HCT116 (cell line): ENCODE measurements around the gene GRHL1. TPM values are rescaled to one million over a fixed set of nuclear protein-coding genes. Genes with fewer than 3 reads are reported as not detected.

ENCODE experiments used
- ATAC-seq: fragments of 200-7000 bp; cut with Tn5 transposase; 2 replicates; pipeline ENCODE4 v1.9.1; 2020; ENCODE audit warnings: mild to moderate bottlenecking, moderate library complexity
- BruUV-seq: library from RNA; stranded (reverse); fragments of 400-500 nt; replicated peaks from 2 replicates; lab custom pipeline; 2021; lab: Mats Ljungman, UMichigan
- CTCF ChIA-PET: fragments of 300-600 bp; sonication (Branson Sonifier 250); formaldehyde crosslinking; loops from one replicate; lab custom pipeline; 2021; ENCODE audit warnings: antibody characterized with exemption; lab: Charles Lee
- POLR2A ChIA-PET: fragments of 300-600, 350-600 bp; sonication (Branson Sonifier 250); formaldehyde crosslinking; loops from one replicate; lab custom pipeline; 2021; ENCODE audit warnings: antibody characterized with exemption; lab: Charles Lee
- RAD21 ChIA-PET, 2 experiments: fragments of 300-600 bp; sonication (Branson Sonifier 250); formaldehyde crosslinking; loops; one replicate each; lab custom pipeline; 2023; ENCODE audit warnings: low total read pairs in 2 of 2; ENCODE audit not compliant: uncharacterized antibody in 2 of 2, unreplicated experiment in 2 of 2, low non-redundant PET in 1 of 2; lab: Charles Lee
- DNase-seq: peaks from one replicate; pipeline ENCODE4 v3.0.0-alpha.2; 2010; ENCODE audit warnings: low read depth, low spot score
- H2AFZ ChIP-seq: fragments of 200-600 bp; shearing (Covaris generic), sonication (generic); 2 replicates; pipeline ENCODE4 v1.6.1; 2017; ENCODE audit warnings: low read depth, mixed run types, mixed read lengths, antibody characterized with exemption, low read length; ENCODE audit not compliant: poor library complexity, severe bottlenecking
- H3K27ac ChIP-seq: 2 replicates; pipeline ENCODE4 v1.5.1; 2012; ENCODE audit warnings: low read depth, low read length
- H3K27me3 ChIP-seq: fragments of 200-600 bp; sonication (generic); 2 replicates; pipeline ENCODE4 v1.6.1; 2016; ENCODE audit warnings: mixed run types, low read length, mixed read lengths; ENCODE audit not compliant: insufficient read depth
- H3K36me3 ChIP-seq, 2 experiments: fragments of 200-500 bp in 1 of 2; fragments of 200-600 bp in 1 of 2; sonication (Bioruptor generic) in 1 of 2; sonication (generic) in 1 of 2; 2 replicates each; pipeline versions ENCODE4 v1.5.1 to v1.6.1; 2014 to 2016; ENCODE audit warnings: low read length in 2 of 2, inconsistent platforms in 1 of 2, mixed read lengths in 1 of 2, mixed run types in 1 of 2; ENCODE audit not compliant: insufficient read depth in 2 of 2, control insufficient read depth in 1 of 2
- H3K4me1 ChIP-seq, 2 experiments: fragments of 200-600 bp in 1 of 2; sonication (generic) in 1 of 2; 2 replicates each; pipeline versions ENCODE4 v1.5.1 to v1.6.1; 2012 to 2017; ENCODE audit warnings: low read length in 2 of 2, inconsistent platforms in 1 of 2, mild to moderate bottlenecking in 1 of 2, mixed read lengths in 1 of 2, mixed run types in 1 of 2, moderate library complexity in 1 of 2; ENCODE audit not compliant: insufficient read depth in 2 of 2, control insufficient read depth in 1 of 2
- H3K4me2 ChIP-seq: fragments of 200-600 bp; sonication (generic); 2 replicates; pipeline ENCODE4 v1.6.1; 2017; ENCODE audit warnings: mixed run types, low read length, mixed read lengths
- H3K4me3 ChIP-seq, 2 experiments: fragments of 200-600 bp in 1 of 2; sonication (generic) in 1 of 2; replicated peaks in 1 of 2; 2 replicates each; pipeline ENCODE4 v1.5.1; 2011 to 2016; ENCODE audit warnings: low read length in 2 of 2, control low read depth in 1 of 2, low read depth in 1 of 2, mild to moderate bottlenecking in 1 of 2, mixed read lengths in 1 of 2, mixed run types in 1 of 2
- H3K79me2 ChIP-seq: fragments of 200-600 bp; sonication (generic); 2 replicates; pipeline ENCODE4 v1.6.1; 2017; ENCODE audit warnings: mild to moderate bottlenecking, mixed run types, low read length, moderate library complexity, mixed read lengths; ENCODE audit not compliant: insufficient read depth
- H3K9ac ChIP-seq: fragments of 200-600 bp; sonication (generic); 2 replicates; pipeline ENCODE4 v1.6.1; 2016; ENCODE audit warnings: low read length, mixed read lengths
- H3K9me2 ChIP-seq: fragments of 200-600 bp; sonication (generic), shearing (Covaris generic); 2 replicates; pipeline ENCODE4 v1.6.1; 2017; ENCODE audit warnings: mixed run types, mild to moderate bottlenecking, moderate library complexity; ENCODE audit not compliant: insufficient read depth
- H3K9me3 ChIP-seq, 2 experiments: fragments of 200-500 bp in 1 of 2; fragments of 200-600 bp in 1 of 2; sonication (Bioruptor generic) in 1 of 2; sonication (generic) in 1 of 2; 2 replicates each; pipeline ENCODE4 v1.6.1; 2014 to 2017; ENCODE audit warnings: low read length in 2 of 2, mixed read lengths in 2 of 2, inconsistent platforms in 1 of 2, low read depth in 1 of 2, mild to moderate bottlenecking in 1 of 2, mixed run types in 1 of 2, moderate library complexity in 1 of 2; ENCODE audit not compliant: control insufficient read depth in 1 of 2, insufficient read depth in 1 of 2
- H4K20me1 ChIP-seq: fragments of 200-600 bp; sonication (generic), shearing (Covaris generic); 2 replicates; pipeline ENCODE4 v1.6.1; 2017; ENCODE audit warnings: mixed run types, mild to moderate bottlenecking, moderate library complexity; ENCODE audit not compliant: insufficient read depth
- CEBPB ChIP-seq: IDR thresholded peaks from 2 replicates; pipeline ENCODE4 v1.6.1; 2012; ENCODE audit warnings: low read depth
- ELF1 ChIP-seq: IDR thresholded peaks from 2 replicates; pipeline ENCODE4 v1.6.1; 2012; ENCODE audit warnings: low read depth, borderline replicate concordance
- EZH2 ChIP-seq: fragments of 200-600 bp; sonication (generic); IDR thresholded peaks from 2 replicates; pipeline ENCODE4 v1.6.1; 2017; ENCODE audit warnings: antibody characterized with exemption, mixed run types
- EZH2phosphoT487 ChIP-seq: fragments of 200-600 bp; IDR thresholded peaks from 2 replicates; pipeline ENCODE4 v1.6.1; 2018; ENCODE audit warnings: antibody characterized with exemption, borderline replicate concordance
- JUND ChIP-seq: IDR thresholded peaks from 2 replicates; pipeline ENCODE4 v1.6.1; 2012
- POLR2A ChIP-seq: IDR thresholded peaks from 2 replicates; pipeline ENCODE4 v1.7.0; 2011; ENCODE audit warnings: borderline replicate concordance; ENCODE audit not compliant: insufficient read depth, insufficient read length; ENCODE audit errors: extremely low read depth
- SP1 ChIP-seq: IDR thresholded peaks from 2 replicates; pipeline ENCODE4 v1.6.1; 2012; ENCODE audit warnings: low read depth
- SRF ChIP-seq: IDR thresholded peaks from 2 replicates; pipeline ENCODE4 v1.6.1; 2012; ENCODE audit warnings: low read depth
- TCF7L2 ChIP-seq: IDR thresholded peaks from 2 replicates; pipeline ENCODE4 v1.7.0; 2011; ENCODE audit warnings: borderline replicate concordance, inconsistent platforms; ENCODE audit not compliant: insufficient read depth, insufficient read length; ENCODE audit errors: extremely low read depth
- YY1 ChIP-seq: IDR thresholded peaks from 2 replicates; pipeline ENCODE4 v1.6.1; 2011; ENCODE audit warnings: low read length, low read depth, moderate library complexity, mild to moderate bottlenecking; ENCODE audit not compliant: insufficient replicate concordance; ENCODE audit errors: extremely low read depth
- ZNF274 ChIP-seq: fragments of 200-500 bp; sonication (Bioruptor generic); IDR thresholded peaks from 2 replicates; pipeline ENCODE4 v1.6.1; 2014; ENCODE audit warnings: mild to moderate bottlenecking, low read depth, low read length, inconsistent platforms
- intact Hi-C: fragments of 100-400 bp; cut with micrococcal nuclease; formaldehyde crosslinking; loops from 2 replicates; pipeline ENCODE4 v1.10.0; 2022
- total RNA-seq: library from RNA; stranded (reverse); gene quantifications from one replicate; pipeline ENCODE4 v1.2.1, GENCODE V29; 2021; ENCODE audit not compliant: unreplicated experiment
- TF ChIP-seq, protein P1 (sequence below), 3 experiments: fragments of 200-600 bp in 1 of 3; sonication (generic) in 1 of 3; IDR thresholded peaks in 2 of 3; conservative IDR thresholded peaks in 1 of 3; 2 replicates each; pipeline ENCODE4 v1.5.1; 2012 to 2017; ENCODE audit warnings: low read depth in 2 of 3, low read length in 2 of 3, antibody characterized with exemption in 1 of 3, borderline replicate concordance in 1 of 3, control low read depth in 1 of 3, mild to moderate bottlenecking in 1 of 3, mixed read lengths in 1 of 3, mixed run types in 1 of 3, moderate library complexity in 1 of 3; ENCODE audit not compliant: insufficient read depth in 1 of 3
- TF ChIP-seq, protein P2 (sequence below): IDR thresholded peaks from 2 replicates; pipeline ENCODE4 v1.6.1; 2011; ENCODE audit warnings: mild to moderate bottlenecking, low read length, moderate library complexity; ENCODE audit not compliant: insufficient replicate concordance; ENCODE audit errors: extremely low read depth

GRHL1 gene
- total RNA-seq, 1 experiment from 2014 or later: 8.5 TPM

DNA sequence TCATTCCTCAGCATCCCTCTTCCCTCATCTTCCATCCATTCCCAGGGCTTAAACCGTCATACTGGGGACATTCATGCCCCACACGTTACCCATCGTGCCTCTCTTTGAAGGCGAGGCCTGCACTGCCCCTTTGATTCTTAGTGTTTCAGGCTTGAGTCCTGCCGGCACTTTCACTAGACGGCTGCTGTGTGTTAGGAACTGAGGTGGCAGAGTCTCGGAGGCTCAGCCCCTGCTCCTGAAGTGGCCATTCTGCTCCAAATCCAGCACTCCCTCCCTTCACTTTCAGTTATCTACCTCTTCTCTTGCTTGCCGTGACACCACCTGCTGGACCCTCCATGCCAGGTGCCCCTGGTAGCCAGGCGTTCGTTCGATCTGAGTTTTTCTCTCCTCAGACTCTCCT, 43.0 kb downstream of the GRHL1 start:
- intact Hi-C loops: no loop called here
- H3K27ac ChIP-seq: no peak overlapping the region
- H3K4me2 ChIP-seq: no peak overlapping the region
- CTCF ChIA-PET: no interaction called here
- DNase-seq (no peak), ATAC-seq (no peak)
- no peak overlapping the region for H2AFZ ChIP-seq
- peaks cover 0 to 3% of the 10 kb centered on the region in 2 experiments; a peak in 1 of 4 replicates for H3K36me3 ChIP-seq
- H3K9me2 ChIP-seq: no peaks in the 10 kb centered on the region
- no peaks in the 10 kb centered on the region for H3K27me3 ChIP-seq
- POLR2A ChIA-PET: no interaction called here
- H3K4me1 ChIP-seq: no peaks in the 10 kb centered on the region
- no peak overlapping the region for H3K9ac ChIP-seq
- RAD21 ChIA-PET: no interaction called here
- no peaks in the 10 kb centered on the region for H4K20me1 ChIP-seq
- H3K4me3 ChIP-seq: no peak overlapping the region
- no TSS peak for BruUV-seq
- H3K79me2 ChIP-seq: no peaks in the 10 kb centered on the region
- H3K9me3 ChIP-seq: no peaks in the 10 kb centered on the region
- TF ChIP-seq SP1: no peak
- no peak for TF ChIP-seq CEBPB
- no peak for TF ChIP-seq SRF
- no peak for TF ChIP-seq EZH2
- TF ChIP-seq, protein P1, sequence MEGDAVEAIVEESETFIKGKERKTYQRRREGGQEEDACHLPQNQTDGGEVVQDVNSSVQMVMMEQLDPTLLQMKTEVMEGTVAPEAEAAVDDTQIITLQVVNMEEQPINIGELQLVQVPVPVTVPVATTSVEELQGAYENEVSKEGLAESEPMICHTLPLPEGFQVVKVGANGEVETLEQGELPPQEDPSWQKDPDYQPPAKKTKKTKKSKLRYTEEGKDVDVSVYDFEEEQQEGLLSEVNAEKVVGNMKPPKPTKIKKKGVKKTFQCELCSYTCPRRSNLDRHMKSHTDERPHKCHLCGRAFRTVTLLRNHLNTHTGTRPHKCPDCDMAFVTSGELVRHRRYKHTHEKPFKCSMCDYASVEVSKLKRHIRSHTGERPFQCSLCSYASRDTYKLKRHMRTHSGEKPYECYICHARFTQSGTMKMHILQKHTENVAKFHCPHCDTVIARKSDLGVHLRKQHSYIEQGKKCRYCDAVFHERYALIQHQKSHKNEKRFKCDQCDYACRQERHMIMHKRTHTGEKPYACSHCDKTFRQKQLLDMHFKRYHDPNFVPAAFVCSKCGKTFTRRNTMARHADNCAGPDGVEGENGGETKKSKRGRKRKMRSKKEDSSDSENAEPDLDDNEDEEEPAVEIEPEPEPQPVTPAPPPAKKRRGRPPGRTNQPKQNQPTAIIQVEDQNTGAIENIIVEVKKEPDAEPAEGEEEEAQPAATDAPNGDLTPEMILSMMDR (IDR thresholded peaks at IDR 0.05 in 2 of 3, conservative IDR thresholded peaks at IDR 0.05 in 1 of 3; ENCODE audit: borderline replicate concordance in 1 of 3, insufficient read depth in 1 of 3, low read depth in 2 of 3, low read length in 2 of 3): no peak
- no peak for TF ChIP-seq ZNF274
- TF ChIP-seq TCF7L2: no peak
- TF ChIP-seq ELF1: no peak
- TF ChIP-seq YY1: no peak
- TF ChIP-seq POLR2A: no peak
- no peak for TF ChIP-seq JUND
- TF ChIP-seq EZH2phosphoT487: no peak
- TF ChIP-seq, protein P2, sequence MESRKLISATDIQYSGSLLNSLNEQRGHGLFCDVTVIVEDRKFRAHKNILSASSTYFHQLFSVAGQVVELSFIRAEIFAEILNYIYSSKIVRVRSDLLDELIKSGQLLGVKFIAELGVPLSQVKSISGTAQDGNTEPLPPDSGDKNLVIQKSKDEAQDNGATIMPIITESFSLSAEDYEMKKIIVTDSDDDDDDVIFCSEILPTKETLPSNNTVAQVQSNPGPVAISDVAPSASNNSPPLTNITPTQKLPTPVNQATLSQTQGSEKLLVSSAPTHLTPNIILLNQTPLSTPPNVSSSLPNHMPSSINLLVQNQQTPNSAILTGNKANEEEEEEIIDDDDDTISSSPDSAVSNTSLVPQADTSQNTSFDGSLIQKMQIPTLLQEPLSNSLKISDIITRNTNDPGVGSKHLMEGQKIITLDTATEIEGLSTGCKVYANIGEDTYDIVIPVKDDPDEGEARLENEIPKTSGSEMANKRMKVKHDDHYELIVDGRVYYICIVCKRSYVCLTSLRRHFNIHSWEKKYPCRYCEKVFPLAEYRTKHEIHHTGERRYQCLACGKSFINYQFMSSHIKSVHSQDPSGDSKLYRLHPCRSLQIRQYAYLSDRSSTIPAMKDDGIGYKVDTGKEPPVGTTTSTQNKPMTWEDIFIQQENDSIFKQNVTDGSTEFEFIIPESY: no peak
